GM19240 (cell line): Measurements from ENCODE around the gene ISM2.

Experiments used
- DNase-seq: peaks from one replicate; pipeline ENCODE4 v3.0.0; 2011; ENCODE audit warnings: low spot score; ENCODE audit not compliant: insufficient read length

ISM2 gene

DNA sequence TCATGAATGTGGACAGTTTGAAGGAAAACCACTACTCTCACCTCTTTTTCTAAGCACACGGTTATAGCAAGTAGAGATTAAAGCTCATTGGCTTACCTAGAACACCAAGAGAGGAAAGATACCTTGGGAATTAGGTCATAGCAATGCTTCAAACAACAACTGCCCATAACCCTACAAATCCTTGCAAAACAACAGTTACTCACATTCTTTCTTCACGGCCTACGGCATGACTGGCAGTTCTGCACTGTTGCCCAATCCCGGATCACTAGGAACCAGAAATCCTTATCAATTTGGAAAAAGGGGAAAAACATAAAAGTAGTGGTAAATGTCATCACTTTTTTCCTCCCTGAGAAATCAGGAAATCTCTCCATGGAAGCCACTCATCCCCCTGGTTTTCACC, 9.6 kb upstream of the ISM2 start:
- no peak for DNase-seq

DNA sequence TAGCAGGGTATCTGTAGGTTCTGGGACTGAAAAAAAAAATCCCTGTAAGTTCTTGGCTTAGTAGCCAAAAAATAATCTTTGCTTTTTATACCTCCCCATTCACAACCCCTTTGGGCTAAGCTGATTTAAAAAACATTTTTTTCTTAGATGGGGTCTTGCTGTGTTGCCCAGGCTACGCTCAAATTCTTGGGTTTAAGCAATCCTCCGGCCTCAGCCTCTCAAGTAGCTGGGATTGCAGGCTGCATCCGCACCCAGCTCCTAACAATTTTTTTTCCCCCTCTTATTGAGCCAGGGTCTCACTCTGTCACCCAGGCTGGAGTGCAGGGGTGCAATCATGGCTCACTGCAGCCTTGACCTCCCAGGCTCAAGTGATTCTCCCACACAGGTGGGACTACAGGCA, 9.1 kb upstream of the ISM2 start:
- DNase-seq, result no peak

DNA sequence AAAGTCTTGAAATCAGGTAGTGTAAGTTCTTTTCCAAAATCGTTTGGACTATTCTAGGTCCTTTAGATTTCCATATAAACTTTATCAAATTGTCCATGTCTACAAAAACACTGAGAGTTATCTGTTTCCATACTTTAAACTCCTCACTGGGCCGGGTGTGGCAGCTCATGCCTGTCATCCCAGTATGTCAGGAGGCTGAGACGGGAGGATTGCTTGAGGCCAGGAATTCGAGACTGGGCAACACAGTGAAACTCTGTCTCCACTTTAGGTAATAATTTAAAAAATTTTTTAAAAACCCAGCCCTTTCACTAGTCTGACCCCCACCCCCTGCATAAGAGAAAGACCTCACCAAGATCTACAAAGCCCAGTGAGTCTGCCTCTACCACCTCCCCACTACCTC, 6.4 kb upstream of the ISM2 start:
- no peak for DNase-seq

DNA sequence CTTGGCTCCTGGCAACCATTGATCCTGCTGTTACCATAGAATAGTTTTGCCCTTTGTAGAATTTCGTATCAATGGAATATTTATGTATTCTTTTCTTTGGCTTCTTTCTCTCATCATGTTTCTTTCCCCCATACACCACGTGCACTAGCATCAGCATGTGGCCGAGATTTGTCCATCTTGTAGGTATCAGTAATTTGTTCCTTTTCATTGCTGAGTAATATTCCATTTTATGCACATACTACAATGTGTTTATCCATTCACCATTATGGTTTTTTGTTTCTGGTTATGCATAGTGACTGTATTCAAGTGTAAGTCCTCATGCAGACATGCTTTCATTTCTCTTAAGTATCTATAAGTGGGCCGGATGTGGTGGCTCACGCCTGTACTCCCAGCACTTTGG, 4.5 kb upstream of the ISM2 start:
- DNase-seq, result no peak

DNA sequence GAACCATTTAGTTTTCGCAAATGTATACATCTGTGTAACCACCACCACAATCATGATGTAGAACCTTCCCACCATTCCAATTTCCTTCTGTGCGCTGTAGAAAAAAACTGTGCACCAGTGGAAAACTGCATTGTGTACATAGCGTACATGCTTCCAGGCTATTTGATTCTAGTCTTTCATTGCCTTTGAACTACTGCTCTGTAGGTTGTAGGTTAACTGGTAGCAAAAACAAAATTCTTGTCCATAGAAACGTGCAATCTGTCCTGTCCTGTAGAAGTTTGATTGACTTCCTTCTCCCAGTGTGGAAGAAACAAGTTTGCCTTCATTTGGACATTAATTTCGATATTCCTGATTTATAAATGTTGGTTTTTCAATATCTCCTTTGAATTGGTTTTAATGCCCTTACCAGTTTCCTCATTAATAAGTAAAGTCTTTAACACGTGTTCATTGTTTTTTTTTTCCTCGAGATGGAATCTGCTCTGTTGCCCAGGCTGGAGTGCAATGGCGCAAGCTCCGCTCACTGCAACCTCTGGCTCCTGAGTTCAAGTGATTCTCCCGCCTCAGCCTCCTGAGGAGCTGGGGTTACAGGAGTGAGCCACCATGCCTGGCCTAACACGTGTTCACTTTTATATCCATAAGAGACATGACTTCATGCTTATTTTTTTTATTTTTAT, 3.6 kb upstream of the ISM2 start:
- no peak for DNase-seq

DNA sequence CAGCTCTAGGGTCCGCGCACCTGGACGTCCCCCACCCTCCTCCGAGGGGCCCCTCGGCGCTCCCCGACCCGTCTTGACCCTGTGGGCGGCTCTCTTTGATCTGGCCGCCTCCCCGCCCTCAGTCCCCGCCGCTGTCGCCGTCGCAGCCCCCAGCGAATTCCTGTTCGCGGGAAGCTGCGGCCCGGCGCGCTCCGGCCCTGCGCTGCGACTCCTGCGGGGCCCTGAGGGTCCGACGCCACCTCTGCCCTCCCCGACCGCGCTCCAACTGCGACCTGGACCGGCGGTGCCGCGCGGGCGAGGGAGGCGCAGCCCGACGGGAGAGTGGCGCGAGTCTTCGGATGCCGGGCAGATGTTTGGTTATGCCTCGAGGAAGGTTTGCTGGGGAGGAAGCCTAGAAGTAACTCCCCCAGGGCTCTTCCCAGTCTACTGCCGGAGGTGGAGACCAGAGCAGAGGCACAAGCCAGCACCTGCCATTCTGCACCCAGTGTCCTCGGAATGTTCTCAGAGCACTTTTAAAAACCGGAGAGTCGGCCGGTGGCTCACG, 440 bp upstream of the ISM2 start:
- no peak for DNase-seq

DNA sequence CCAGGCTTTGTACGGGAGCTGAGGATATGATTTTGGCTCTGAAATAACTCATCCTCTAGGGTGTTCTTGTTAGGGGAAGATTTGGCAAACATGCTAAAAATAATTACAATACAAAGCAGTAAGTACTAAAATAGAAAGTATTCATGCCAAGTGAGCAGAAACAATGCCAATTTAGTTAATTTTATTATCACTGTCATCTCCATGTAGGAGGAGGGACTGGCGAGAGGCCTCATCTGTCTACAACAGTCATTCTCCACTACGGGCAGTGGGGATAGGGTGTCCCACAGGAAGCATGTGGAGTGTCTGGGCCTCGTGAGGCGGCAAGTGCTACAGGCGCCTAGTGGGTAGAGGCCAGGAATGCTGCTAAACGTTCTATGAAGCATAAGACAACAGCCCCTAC, 3.3 kb downstream of the ISM2 start:
- DNase-seq, result no peak

DNA sequence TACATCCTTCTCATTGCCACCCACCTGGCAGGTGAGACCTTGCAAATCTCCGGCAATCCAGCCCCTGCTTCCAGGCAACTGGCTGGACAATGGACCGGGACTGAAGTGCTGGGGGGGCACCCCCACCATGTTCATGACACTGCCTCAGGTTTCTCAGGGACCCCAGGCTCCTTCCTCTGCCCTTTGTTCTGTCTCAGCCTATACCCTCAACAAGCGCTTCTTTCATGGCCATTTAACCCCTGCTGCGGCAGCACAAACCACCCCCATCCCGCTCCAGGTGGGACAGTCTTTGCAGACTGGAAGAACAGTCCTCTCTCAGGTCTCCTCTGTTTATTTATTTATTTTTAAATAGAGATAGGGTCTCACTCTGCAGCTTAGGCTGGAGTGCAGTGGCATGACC, 7.6 kb downstream of the ISM2 start:
- DNase-seq, result no peak

DNA sequence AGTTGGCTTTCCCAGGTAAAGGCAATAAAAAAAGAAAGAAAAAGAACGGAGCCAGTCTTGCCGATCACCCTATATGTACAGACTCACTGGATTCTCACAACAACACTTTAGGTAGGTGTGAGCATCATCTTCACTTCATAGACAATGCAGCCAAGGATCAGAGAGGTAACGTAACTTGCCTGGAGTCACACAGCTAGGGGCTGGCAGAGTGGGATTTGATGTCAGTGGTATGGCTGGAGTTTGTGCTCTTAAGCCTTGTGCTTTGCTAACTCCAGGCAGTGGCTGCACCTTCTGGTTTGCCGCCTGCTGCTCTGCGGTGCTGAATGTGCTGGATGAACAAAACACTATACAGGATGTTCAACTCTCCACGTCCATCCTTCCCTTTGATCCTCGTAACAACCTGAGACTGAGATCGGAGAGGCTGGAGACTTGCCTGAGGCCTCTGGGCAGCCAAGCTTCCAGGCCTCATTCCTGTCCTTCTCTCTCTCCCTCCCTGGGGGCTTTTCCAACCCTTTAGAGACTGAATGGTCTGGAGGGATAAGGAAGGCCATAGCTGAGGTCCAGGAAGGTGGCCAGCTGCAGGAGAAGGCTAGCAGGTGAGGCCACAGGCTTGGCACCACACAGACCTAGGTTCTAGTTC, 8.1 kb downstream of the ISM2 start:
- no peak for DNase-seq

DNA sequence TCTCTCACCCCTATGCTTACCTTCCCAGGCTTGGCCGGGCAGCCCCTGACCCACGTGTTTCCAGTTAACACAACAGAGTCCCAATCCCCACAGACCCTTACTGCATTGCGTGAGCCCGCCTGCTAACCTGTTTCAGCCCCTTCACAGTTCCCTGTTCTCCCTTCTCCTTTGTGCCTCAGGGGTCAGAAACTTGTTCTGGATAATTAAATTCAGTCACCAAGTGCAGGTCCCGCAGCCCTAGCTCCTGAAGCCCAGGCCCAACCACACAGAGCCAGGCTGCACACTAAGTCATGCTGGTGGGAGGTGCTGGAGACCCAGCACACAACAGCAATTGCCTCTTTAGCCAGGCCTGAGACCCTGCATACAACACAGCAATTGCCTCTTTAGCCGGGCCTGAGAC, 9.6 kb downstream of the ISM2 start:
- DNase-seq, result no peak

DNA sequence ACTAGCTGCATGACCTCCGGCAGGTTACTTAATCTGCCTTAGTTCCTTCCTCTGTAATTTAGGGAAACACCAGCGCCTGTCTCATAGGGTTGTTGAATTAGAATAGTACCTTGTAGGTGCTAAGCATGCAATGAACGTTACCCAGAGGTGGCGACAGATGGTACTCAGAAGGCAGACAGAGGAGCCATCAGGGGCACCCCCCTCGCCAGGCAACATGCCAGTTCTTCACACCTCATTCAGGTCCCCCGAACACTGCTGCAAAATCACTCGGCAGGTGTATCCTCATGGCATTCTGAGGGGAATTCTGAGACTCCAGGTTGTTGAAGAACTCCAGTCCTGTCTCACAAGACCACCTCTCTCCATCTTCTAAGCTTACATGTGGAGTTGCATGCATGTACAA, 10.1 kb downstream of the ISM2 start:
- no peak for DNase-seq

DNA sequence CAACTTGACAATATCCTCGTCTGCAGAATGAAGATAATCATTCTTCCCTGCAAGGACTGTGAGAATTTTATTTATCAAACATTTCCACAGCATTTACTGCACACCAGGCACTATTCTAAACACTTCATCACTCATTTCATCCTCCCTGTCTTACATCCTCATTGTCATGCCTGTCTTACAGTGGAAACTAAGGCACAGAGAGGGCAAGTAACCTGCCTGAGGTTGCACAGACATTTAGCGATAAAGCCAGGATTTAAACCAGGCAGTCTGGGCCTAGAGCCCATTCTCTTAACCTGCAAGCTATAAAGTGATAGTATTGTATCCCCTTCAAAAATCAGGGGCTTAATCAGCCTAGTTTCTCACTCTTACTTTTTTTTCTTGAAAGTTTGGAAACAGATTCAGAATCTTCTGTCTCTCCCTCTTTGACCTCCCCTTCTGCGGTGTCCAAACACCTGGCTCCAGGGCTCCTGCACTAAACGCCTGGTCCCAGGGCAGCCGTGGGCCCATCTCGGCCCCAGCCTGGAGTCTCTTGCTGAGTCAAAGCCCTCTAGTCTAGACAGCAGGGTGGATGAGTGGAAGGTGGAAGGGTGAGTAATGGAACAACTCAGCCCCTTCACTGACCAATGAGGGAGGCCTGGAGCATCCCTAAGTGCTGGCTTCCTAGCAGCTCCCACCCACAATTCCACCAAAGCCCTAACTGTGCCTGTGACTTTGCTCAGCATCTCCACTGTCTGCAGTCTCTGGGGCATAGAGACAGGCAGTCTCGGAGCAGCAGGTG, 12.5 kb downstream of the ISM2 start:
- no peak for DNase-seq

DNA sequence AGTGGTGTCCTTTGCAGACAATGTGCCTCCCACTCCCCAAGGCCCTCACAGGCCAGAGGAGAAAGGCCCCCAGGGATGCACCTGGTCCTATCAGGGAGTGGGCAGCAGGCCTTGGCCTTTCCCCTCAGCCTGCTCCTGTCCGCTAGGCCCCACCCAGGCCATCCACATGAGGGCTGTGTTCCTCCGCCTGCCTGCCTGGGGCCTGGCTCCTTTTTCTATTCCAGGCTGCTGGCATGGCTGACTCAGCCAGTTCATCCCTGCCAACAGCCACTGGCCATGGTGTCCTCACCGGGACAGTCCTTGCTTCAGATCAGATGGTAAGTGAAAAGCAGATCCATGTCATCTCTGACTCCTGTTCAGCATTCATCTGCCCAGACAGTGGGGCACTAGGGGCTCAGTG, 13.4 kb downstream of the ISM2 start:
- DNase-seq, result no peak

DNA sequence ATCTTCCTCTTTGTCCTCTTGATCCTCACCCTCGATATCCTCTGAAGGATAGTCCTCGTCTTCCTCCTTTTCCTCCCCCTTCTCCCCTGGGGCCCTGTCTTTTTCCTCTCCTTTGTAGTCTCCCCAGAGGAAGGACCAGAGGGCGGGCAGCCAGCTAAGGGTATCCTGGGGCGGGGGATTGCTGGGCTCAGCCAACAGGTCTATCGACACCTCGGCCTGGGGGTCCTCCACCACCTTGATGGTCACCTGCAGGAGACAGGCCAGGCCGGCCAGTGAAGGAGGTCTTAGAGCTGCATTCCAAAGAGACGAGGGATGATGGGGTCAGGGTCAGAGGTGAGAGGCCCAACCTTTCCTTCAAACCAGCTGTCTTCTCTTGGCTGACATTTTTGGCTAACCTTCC, 16.2 kb downstream of the ISM2 start:
- DNase-seq, result no peak

DNA sequence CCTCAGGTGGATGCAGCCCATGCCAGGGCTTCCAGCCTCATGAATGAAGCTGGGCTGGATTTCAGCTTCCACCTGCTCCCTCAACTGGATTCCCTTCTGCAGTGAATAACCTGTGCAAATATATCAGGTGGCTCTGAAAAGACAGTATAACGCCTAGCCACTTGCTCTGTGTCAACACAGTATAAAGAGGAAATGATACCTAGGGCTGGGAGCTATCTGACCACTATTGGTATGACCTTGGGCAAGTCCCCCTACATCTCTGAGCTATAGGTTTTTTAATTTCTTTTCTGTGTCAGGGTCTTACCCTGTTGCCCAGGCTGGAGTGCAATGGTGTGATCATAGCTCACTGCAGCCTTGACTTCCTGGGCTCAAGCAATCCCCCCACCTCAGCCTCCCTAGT, 19.8 kb downstream of the ISM2 start:
- peak; percentile 26 for DNase-seq

DNA sequence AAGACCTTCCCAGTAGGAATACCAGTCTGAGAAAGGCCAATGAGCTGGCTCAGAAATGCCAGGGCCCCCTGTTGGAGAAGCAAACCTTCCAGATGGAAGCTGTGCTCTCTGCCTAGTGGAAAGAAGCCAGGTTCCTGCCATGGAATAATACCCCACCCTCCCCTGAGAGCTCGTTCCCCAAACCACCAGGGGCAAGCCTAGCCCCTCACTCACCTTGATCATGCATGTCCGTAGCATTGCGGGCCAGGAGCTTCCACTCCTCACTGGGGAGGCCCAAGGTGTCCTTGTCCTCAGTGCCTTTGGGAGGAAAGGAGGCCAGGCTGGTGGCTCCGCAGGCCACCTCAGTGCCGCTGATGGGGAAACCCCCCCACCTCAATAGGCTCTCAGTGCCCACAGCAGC, 20.6 kb downstream of the ISM2 start:
- no peak for DNase-seq

DNA sequence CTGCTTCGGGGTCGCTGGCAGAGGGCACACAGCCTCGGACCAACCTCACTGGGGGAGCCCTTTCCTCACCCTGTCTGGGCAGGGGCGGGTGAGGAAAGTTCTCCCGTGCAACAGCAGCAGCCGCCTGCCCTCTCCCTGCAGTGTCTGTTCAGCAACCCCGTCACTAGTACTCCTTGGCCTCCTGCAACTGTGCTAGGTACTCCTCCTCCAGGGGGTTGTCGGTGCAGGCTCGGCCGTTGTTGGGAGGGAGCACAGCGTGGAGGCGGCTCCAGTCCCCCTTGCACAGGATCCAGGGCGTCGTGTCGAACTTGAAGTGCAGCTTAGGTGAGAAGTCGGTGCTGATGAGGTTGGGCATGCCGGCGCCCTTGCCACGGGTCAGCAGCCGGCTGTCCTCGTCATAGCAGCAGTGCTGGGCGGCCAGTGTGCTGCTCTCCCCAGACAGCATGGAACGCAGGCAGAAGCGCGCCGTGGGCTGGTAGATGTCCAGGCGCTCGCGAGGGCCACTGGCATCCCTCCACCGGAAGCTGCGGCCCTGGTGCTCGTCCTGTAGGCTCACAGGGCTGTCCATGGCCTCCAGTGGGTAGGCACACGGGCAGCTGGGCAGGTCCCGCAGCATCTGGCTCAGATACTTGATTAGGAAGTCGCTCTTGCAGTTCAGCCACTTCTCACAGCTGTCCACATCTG, 23.0 kb downstream of the ISM2 start:
- DNase-seq, result no peak

DNA sequence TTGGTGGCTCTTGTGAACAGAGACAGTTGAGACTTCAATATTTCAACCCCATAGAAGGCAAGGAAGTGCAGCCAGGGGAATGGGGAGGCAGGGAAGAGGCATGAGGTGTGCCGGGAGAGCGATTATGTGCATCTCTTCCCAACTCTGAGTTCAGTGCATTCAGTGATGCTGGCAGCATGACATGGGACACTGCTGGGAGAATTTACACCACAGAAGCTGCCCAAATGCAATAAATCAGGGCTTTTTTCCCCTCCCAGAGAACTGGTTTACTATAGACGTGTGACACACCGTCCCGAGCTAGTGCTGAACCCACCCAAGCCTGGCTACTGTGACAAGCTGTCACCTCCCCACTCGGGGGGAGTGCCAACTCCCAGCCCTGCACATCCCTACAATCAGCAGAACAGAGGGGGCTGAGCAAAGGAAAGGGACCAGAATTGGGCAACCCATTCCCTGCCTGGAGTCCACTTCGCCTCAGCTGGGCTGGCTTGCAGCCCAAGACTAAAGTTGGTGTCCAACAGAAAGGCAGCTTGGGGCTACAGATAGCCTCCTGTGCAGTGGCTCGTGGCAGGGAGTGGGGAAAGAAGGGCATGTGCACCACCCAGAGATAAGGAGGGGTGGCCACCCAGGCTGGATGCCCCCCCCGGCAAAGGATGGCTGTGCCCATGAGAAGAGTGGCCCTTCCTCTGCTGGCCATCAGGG, 24.0 kb downstream of the ISM2 start:
- DNase-seq, result no peak

DNA sequence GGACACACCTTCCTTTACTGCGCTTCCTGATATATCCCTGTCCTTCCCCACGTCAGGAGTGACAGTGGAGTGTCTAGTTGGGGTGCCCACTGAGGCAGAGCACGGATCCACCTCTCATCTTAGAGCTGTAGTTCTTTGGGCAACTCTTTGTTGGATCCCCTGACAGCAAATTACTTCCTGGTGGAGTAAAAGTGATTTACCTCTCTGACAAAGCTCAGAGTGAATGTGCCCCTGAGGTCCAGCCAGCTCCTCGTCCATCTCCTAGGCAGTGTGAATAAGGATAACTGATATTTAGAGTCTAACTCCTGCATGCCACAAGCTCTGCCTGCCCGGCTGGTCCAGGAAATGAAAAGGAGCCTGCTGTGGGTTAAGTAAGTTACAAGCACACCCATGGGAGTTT, 24.7 kb downstream of the ISM2 start:
- no peak for DNase-seq

DNA sequence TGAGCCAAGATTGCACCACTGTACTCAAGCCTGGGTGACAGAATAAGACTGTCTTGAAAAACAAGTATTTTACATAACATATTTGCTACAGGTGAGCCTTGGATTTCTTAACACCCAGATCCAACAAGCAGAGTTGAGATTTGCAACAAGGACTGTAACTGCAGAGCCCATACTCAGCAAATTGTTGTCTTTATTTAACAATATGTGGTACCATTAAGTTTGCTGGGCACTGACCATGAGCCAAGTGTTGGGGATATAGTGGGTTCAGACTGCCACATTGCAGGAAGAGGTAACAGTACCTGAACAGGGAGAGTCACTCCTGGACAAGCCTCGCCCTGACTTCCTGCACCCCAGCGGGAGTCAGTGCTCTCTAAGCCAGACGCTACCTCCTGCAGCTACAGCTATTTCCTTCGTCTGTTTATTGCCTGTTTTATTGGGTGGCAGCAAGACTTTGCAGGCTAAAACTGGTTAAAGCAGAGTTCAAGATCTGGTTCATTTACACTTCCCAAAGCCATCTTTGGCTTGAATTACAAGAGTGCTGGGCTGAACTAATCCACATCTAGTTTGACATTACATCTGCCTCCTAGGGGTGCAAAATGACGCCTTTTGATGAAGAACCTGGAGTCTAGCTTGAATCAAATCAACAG, 28.3 kb downstream of the ISM2 start:
- no peak for DNase-seq

DNA sequence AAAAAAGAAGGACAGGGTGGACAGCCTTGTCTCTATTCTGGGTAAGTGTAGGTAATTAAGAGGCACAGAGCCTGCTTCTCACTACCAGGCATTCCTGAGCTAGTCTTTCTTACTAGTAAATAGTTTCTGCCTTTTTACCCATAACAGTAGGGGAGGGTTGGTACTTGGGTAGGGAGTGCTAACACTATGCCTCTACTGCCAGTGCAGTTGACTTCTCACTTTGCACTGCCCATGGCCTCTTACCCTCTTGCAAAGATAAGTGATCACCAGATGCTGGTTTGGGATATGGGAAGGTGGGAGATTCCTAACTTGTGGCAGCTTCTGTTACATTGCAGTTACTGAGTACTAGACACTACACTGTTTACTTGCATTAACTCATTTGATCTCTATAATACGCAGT, 29.1 kb downstream of the ISM2 start:
- DNase-seq, result no peak
